NCI-H1930 (cell line): ENCODE results near the gene EMX1.

ENCODE experiments used
- DNase-seq, 2 experiments: peaks; one replicate each; lab custom pipeline; 2025; lab: John Stamatoyannopoulos, UW

The EMX1 gene

GRCh38 chr2:72943540-72944395, 26.4 kb downstream of the EMX1 start:
- DNase-seq = no peak

GRCh38 chr2:72944804-72945449, 27.6 kb downstream of the EMX1 start:
- no peak for DNase-seq

GRCh38 chr2:72945450-72946019, 28.2 kb downstream of the EMX1 start:
- DNase-seq = no peak

- no peak for DNase-seq
Observed at GRCh38 chr2:72946466-72946865, 29.1 kb downstream of the EMX1 start.

GRCh38 chr2:72947952-72948830, 30.9 kb downstream of the EMX1 start:
- no peak for DNase-seq

- DNase-seq = no peak
Observed at GRCh38 chr2:72949045-72949444, 31.7 kb downstream of the EMX1 start.

GRCh38 chr2:72949642-72950041, 32.3 kb downstream of the EMX1 start:
- DNase-seq = no peak

GRCh38 chr2:72950558-72951255, 33.4 kb downstream of the EMX1 start:
- DNase-seq = no peak

GRCh38 chr2:72951303-72952095, 34.2 kb downstream of the EMX1 start:
- DNase-seq = no peak

GRCh38 chr2:72952110-72952823, 34.9 kb downstream of the EMX1 start:
- no peak for DNase-seq

- no peak for DNase-seq
Observed at GRCh38 chr2:72952961-72953360, 35.6 kb downstream of the EMX1 start.

- DNase-seq = no peak
Observed at GRCh38 chr2:72953528-72953927, 36.2 kb downstream of the EMX1 start.

GRCh38 chr2:72953976-72954375, 36.7 kb downstream of the EMX1 start:
- DNase-seq = no peak

- no peak for DNase-seq
Observed at GRCh38 chr2:72954376-72955227, 37.3 kb downstream of the EMX1 start.

GRCh38 chr2:72955228-72956049, 38.1 kb downstream of the EMX1 start:
- no peak for DNase-seq

- no peak for DNase-seq
Observed at GRCh38 chr2:72956050-72956395, 38.7 kb downstream of the EMX1 start.

GRCh38 chr2:72956936-72957335, 39.6 kb downstream of the EMX1 start:
- no peak for DNase-seq
